Trophoblast cell (in vitro differentiated cells and primary cell): Measurements from ENCODE around the gene CACNA1G.

Experiments
- DNase-seq, 2 donors: peaks; one replicate each; pipeline ENCODE4 v3.0.0-alpha.2; 2016
- H2AFZ ChIP-seq: 2 replicates; pipeline ENCODE4 v1.6.1; 2013; ENCODE audit warnings: low read length, moderate library complexity, mild to moderate bottlenecking; ENCODE audit not compliant: insufficient read depth, poor library complexity
- H2AK5ac ChIP-seq: 2 replicates; pipeline ENCODE4 v1.6.1; 2013; ENCODE audit warnings: mild to moderate bottlenecking, low read length
- H2BK120ac ChIP-seq: 2 replicates; pipeline ENCODE4 v1.6.1; 2013; ENCODE audit warnings: low read length, mild to moderate bottlenecking, moderate library complexity; ENCODE audit not compliant: insufficient read depth, poor library complexity
- H2BK12ac ChIP-seq: 2 replicates; pipeline ENCODE4 v1.6.1; 2013; ENCODE audit warnings: mild to moderate bottlenecking, low read length, moderate library complexity
- H2BK5ac ChIP-seq: 2 replicates; pipeline ENCODE4 v1.6.1; 2013; ENCODE audit warnings: low read length, low read depth, moderate library complexity, mild to moderate bottlenecking; ENCODE audit not compliant: poor library complexity
- H3K14ac ChIP-seq: 2 replicates; pipeline ENCODE4 v1.6.1; 2013; ENCODE audit warnings: mild to moderate bottlenecking, low read length
- H3K18ac ChIP-seq: 2 replicates; pipeline ENCODE4 v1.6.1; 2013; ENCODE audit warnings: mild to moderate bottlenecking, low read length
- H3K23ac ChIP-seq: 2 replicates; pipeline ENCODE4 v1.6.1; 2013; ENCODE audit warnings: low read length
- H3K27ac ChIP-seq: 2 replicates; pipeline ENCODE4 v1.5.1; 2013; ENCODE audit warnings: low read depth, mild to moderate bottlenecking, inconsistent platforms, low read length, moderate library complexity
- H3K27me3 ChIP-seq: 2 replicates; pipeline ENCODE4 v1.6.1; 2013; ENCODE audit warnings: inconsistent platforms, mild to moderate bottlenecking, low read length, moderate library complexity; ENCODE audit not compliant: insufficient read depth
- H3K36me3 ChIP-seq, 2 experiments: 1 replicate in 1 of 2; 2 replicates in 1 of 2; pipeline ENCODE4 v1.6.1; 2013; ENCODE audit warnings: low read length in 2 of 2, mild to moderate bottlenecking in 2 of 2, moderate library complexity in 1 of 2; ENCODE audit not compliant: insufficient read depth in 2 of 2, control insufficient read depth in 1 of 2
- H3K4ac ChIP-seq: 2 replicates; pipeline ENCODE4 v1.6.1; 2013; ENCODE audit warnings: low read depth, mild to moderate bottlenecking, low read length, moderate library complexity
- H3K4me1 ChIP-seq, 2 experiments: 1 replicate in 1 of 2; 2 replicates in 1 of 2; pipeline ENCODE4 v1.6.1; 2013; ENCODE audit warnings: low read length in 2 of 2, mild to moderate bottlenecking in 2 of 2, moderate library complexity in 1 of 2; ENCODE audit not compliant: insufficient read depth in 2 of 2, control insufficient read depth in 1 of 2
- H3K4me2 ChIP-seq: 2 replicates; pipeline ENCODE4 v1.6.1; 2013; ENCODE audit warnings: inconsistent platforms, mild to moderate bottlenecking, low read length, moderate library complexity
- H3K4me3 ChIP-seq: 2 replicates; pipeline ENCODE4 v1.5.1; 2013; ENCODE audit warnings: mild to moderate bottlenecking, low read depth, low read length, inconsistent platforms
- H3K79me1 ChIP-seq: one replicate; pipeline ENCODE4 v1.6.1; 2013; ENCODE audit warnings: low read length
- H3K79me2 ChIP-seq: 2 replicates; pipeline ENCODE4 v1.6.1; 2013; ENCODE audit warnings: low read length, mild to moderate bottlenecking; ENCODE audit not compliant: control insufficient read depth, insufficient read depth, poor library complexity
- H3K9ac ChIP-seq: 2 replicates; pipeline ENCODE4 v1.6.1; 2013; ENCODE audit warnings: mild to moderate bottlenecking, low read length
- H3K9me3 ChIP-seq: 2 replicates; pipeline ENCODE4 v1.6.1; 2013; ENCODE audit warnings: low read depth, mild to moderate bottlenecking, control low read depth, inconsistent platforms, low read length; ENCODE audit not compliant: insufficient read depth
- H4K12ac ChIP-seq: 2 replicates; pipeline ENCODE4 v1.6.1; 2013; ENCODE audit warnings: low read depth, mild to moderate bottlenecking, low read length, moderate library complexity
- H4K8ac ChIP-seq: 2 replicates; pipeline ENCODE4 v1.6.1; 2013; ENCODE audit warnings: low read depth, mild to moderate bottlenecking, low read length, moderate library complexity
- H4K91ac ChIP-seq: one replicate; pipeline ENCODE4 v1.6.1; 2013; ENCODE audit warnings: low read depth, mild to moderate bottlenecking, low read length, moderate library complexity
- WGBS: extraction: QIAGEN DNeasy Blood & Tissue Kit; methylation state at CpG from one replicate; pipeline ENCODE4 v1.1.7; 2013; ENCODE audit warnings: missing lambda C conversion rate; ENCODE audit not compliant: insufficient read length, insufficient coverage; ENCODE audit errors: extremely low coverage; 5-methylcytosine and 5-hydroxymethylcytosine counted together

The CACNA1G gene

DNA sequence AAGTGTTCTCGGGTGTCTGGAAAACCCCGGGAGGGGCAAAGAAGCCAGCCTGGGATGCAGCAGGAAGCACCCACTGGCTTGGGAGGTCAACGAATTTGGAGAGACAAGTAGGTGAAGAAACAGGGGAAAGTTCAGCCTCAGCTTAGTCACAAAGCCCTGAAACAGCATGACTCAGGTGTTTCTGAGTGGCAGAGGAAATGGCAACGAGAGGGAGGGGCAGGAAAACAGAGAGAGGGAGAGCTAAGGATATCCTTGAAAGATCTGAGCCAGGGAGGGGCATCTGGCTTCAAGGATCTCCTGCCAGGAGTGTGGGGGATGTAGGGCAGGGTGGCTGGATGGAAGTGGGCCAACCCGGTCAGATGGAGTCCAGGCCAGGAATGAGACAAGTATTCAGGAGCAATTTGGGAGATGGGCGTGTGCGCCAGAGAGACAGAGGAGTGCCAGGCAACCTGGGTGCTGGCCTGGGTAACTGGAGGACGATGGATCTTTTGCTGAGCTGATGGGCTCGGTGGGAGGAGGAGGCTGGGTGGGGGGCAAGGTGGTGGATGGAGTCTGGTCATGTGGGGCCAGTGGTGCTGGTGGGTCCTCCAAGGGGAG is 101.4 kb downstream of the CACNA1G start:
- H3K4me2 ChIP-seq, result no peak overlapping the region
- H2AFZ ChIP-seq, result peak overlapping the region; percentile 14
- peak overlapping the region; percentile 96 for H4K91ac ChIP-seq
- H3K9ac ChIP-seq, result no peak overlapping the region
- H3K4ac ChIP-seq, result peak overlapping the region; percentile 18
- no peak overlapping the region for H3K23ac ChIP-seq
- no CpG with 5 or more reads among the region's 9 CpGs for WGBS
- H3K4me3 ChIP-seq, result no peak overlapping the region
- peaks cover 26 to 36% of the 10 kb centered on the region in 2 experiments for H3K4me1 ChIP-seq
- H3K79me1 ChIP-seq, result peaks cover 21% of the 10 kb centered on the region
- H3K27ac ChIP-seq, result no peak overlapping the region
- H2BK12ac ChIP-seq, result peak overlapping the region; percentile 78
- no peaks in the 10 kb centered on the region for H3K36me3 ChIP-seq
- peak overlapping the region; percentile 43 for H4K12ac ChIP-seq
- H3K79me2 ChIP-seq, result peaks cover 2% of the 10 kb centered on the region
- H3K27me3 ChIP-seq, result no peaks in the 10 kb centered on the region
- peak overlapping the region; percentile 48 for H3K18ac ChIP-seq
- no peaks in the 10 kb centered on the region for H3K9me3 ChIP-seq
- H2BK120ac ChIP-seq, result peak overlapping the region; percentile 84
- H2BK5ac ChIP-seq, result peak overlapping the region; percentile 58
- H2AK5ac ChIP-seq, result peak overlapping the region; percentile 49
- H3K14ac ChIP-seq, result peak overlapping the region; percentile 60
- peak; percentile 69 to 72 for DNase-seq
- H4K8ac ChIP-seq, result peak overlapping the region; percentile 31

DNA sequence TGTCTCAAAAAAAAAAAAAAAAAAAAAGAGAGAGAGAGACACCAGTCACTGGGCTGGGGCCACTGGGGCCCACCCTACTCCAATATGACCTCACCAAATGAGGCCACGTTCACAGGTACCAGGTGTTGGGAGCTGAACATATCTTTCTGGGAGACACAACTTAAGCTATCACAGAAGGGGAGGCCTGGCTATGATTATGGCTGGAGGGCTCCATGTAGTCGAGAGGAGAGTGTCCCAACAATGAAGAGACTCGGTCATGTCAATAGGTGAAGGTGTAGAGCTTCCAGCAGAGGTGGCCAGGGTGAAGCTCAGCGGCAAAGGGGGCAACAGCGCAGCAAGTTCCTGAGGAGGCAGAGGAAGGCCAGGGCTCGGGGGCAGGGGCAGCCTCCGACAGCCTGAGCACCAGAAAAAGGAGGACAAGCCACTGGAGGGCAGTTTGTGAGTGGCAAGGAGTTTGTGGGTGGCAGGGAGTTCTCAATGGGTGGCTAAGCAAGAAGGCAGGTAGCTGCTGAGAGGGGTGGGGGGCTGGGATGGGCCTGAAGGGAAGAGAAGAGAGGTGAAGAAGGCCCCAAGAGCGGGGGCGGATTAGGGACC is 102.2 kb downstream of the CACNA1G start:
- H4K91ac ChIP-seq, result peak overlapping the region; percentile 67
- peaks cover 26 to 36% of the 10 kb centered on the region in 2 experiments for H3K4me1 ChIP-seq
- no peak overlapping the region for H3K4ac ChIP-seq
- no peak overlapping the region for H2AFZ ChIP-seq
- H3K4me3 ChIP-seq, result no peak overlapping the region
- no CpG with 5 or more reads among the region's 9 CpGs for WGBS
- peak overlapping the region; percentile 65 for H2BK120ac ChIP-seq
- H2BK12ac ChIP-seq, result peak overlapping the region; percentile 83
- no peak for DNase-seq
- H3K23ac ChIP-seq, result no peak overlapping the region
- H3K79me2 ChIP-seq, result peaks cover 2% of the 10 kb centered on the region
- peak overlapping the region; percentile 12 for H2BK5ac ChIP-seq
- H3K9me3 ChIP-seq, result no peaks in the 10 kb centered on the region
- H3K79me1 ChIP-seq, result peaks cover 21% of the 10 kb centered on the region
- H4K8ac ChIP-seq, result no peak overlapping the region
- no peak overlapping the region for H3K18ac ChIP-seq
- no peak overlapping the region for H3K9ac ChIP-seq
- no peak overlapping the region for H3K27ac ChIP-seq
- peak overlapping the region; percentile 87 for H2AK5ac ChIP-seq
- no peaks in the 10 kb centered on the region for H3K36me3 ChIP-seq
- H3K14ac ChIP-seq, result peak overlapping the region; percentile 41
- no peaks in the 10 kb centered on the region for H3K27me3 ChIP-seq
- no peak overlapping the region for H4K12ac ChIP-seq
- no peak overlapping the region for H3K4me2 ChIP-seq

DNA sequence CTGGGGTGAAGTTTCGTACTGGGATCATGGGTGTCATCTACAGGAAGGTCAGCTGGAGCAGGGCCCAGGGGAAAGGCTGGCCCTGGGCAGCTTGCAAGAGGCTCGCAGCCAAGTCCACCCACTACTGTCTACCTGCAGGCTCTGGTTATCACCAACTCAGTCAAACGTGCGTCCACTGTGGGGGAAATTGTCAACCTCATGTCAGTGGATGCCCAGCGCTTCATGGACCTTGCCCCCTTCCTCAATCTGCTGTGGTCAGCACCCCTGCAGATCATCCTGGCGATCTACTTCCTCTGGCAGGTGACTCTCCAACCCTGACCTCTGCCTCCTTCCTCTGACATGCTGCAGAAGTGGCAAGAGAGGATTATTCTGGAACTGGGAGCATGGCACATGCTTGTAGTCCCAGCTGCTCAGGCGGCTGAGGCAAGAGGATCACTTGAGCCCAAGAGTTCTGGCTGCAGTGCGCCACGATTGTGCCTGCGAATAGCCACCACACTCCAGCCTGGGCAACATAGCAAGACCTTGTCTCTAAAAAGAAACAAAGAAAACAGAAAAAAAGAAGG is 103.4 kb downstream of the CACNA1G start:
- Histone ChIP-seq H3K27ac (no peak overlapping the region), H3K4me3 (no peak overlapping the region), H2BK5ac (no peak overlapping the region), H3K18ac (no peak overlapping the region), H3K14ac (no peak overlapping the region), H2BK12ac (no peak overlapping the region), H3K4me2 (no peak overlapping the region), H3K4me1 (peaks cover 29 to 38% of the 10 kb centered on the region in 2 experiments), H3K9me3 (no peaks in the 10 kb centered on the region), H3K36me3 (no peaks in the 10 kb centered on the region), H3K4ac (no peak overlapping the region), H3K23ac (no peak overlapping the region), H2AFZ (no peak overlapping the region), H3K79me1 (peaks cover 21% of the 10 kb centered on the region), H4K12ac (no peak overlapping the region), H4K8ac (no peak overlapping the region), H4K91ac (no peak overlapping the region), H3K27me3 (no peaks in the 10 kb centered on the region), H3K79me2 (peaks cover 2% of the 10 kb centered on the region), H3K9ac (no peak overlapping the region), H2AK5ac (no peak overlapping the region), H2BK120ac (no peak overlapping the region)
- no peak for DNase-seq
- no CpG with 5 or more reads among the region's 10 CpGs for WGBS

DNA sequence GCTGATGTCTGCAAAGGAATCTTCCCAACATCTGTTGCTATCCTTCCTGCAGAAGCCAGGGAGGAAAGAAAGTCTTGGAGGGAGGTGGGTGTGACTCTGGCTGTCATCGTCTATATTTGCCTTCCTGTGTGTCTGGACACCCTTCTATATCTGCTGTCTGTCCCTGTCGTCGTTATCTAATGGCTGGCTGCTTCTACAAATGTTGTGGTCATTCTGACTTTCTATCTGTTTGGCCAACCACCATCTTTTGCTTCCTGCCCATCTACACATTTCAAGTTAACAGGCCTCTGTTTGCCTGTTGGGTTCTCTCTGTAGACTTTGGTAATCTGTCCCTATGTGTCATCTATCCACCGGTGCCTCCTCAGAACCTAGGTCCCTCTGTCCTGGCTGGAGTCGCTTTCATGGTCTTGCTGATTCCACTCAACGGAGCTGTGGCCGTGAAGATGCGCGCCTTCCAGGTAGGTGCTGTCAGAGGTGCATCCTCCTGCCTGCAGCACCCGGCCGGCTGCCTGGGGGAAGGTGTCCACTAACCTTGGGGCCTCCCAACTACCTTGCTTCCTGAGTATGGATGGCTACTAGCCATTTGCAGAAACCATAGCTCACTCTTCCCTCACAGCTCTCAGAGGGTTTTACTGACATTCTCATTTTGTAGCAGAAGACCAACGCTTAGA is 104.4 kb downstream of the CACNA1G start:
- no CpG with 5 or more reads among the region's 12 CpGs for WGBS

More for the DNA sequence above, 104.4 kb downstream of the CACNA1G start:
- no peak overlapping the region for H2BK5ac ChIP-seq
- no peak overlapping the region for H3K4ac ChIP-seq
- H3K14ac ChIP-seq, result no peak overlapping the region
- no peak overlapping the region for H4K91ac ChIP-seq
- no peaks in the 10 kb centered on the region for H3K27me3 ChIP-seq
- no peak overlapping the region for H3K18ac ChIP-seq
- no peak overlapping the region for H3K4me3 ChIP-seq
- H3K27ac ChIP-seq, result no peak overlapping the region
- H2AFZ ChIP-seq, result no peak overlapping the region
- no peaks in the 10 kb centered on the region for H3K9me3 ChIP-seq
- H2BK120ac ChIP-seq, result no peak overlapping the region
- no peak overlapping the region for H3K23ac ChIP-seq
- peaks cover 21% of the 10 kb centered on the region for H3K79me1 ChIP-seq
- H3K4me1 ChIP-seq, result peaks cover 29 to 33% of the 10 kb centered on the region in 2 experiments
- H3K79me2 ChIP-seq, result peaks cover 2% of the 10 kb centered on the region
- H4K8ac ChIP-seq, result no peak overlapping the region
- no peak overlapping the region for H3K4me2 ChIP-seq
- H4K12ac ChIP-seq, result no peak overlapping the region
- no peak overlapping the region for H3K9ac ChIP-seq
- no peak overlapping the region for H2AK5ac ChIP-seq
- no peak for DNase-seq
- no peak overlapping the region for H2BK12ac ChIP-seq
- H3K36me3 ChIP-seq, result no peaks in the 10 kb centered on the region
